ENCODE measurements around the gene PSTPIP1. TPM values are rescaled to one million over a fixed set of nuclear protein-coding genes. Genes with fewer than 3 reads are reported as not detected.

Gene PSTPIP1
- total RNA-seq, 1 experiment from 2014 or later = 1.2 TPM

DNA sequence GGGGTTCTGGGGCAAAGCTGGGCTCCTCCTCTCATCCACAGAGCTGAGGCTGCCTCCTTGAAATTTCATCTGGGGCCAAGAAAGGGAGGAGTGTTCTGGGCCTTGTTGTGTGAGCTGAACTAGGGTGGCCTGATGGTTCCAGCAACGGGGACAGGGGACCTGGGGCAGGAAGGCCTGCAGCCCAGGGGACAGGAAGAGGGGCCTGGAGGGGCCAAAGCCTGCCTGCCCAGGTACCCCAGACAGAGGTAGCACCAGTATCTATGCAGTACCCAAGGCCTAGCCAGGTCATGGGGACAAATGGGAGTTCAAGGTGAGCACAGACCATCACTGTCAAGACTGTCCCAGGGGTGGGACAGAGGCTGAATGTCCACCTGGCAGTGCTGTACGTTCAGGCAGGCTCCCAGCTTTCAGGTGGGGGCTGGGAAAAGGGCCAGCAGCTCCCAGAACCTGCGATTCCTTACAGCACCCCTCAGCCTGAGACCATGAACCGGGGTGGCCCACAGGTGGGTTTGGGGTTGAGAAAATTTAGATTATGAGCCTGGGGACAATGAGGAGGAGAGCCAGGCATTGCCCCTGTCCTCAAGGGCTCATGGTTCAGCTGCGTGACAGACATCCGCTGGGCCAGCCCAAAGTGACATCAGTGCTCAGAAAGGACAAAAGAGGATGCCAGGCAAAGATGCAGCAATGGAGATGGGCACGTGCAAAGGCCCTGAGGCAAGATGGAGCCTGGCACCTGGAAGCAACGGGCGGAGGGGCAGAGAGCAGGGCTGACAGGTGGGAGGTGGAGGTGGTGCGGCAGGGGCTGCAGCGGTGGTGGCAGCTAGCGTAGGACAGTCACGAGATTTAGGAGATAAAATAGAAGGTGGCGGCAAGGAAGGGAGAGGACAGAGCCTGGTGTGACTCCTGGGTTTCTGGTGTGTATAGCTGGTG lies 28.0 kb downstream of the PSTPIP1 start:
- TF ChIP-seq, protein P1, sequence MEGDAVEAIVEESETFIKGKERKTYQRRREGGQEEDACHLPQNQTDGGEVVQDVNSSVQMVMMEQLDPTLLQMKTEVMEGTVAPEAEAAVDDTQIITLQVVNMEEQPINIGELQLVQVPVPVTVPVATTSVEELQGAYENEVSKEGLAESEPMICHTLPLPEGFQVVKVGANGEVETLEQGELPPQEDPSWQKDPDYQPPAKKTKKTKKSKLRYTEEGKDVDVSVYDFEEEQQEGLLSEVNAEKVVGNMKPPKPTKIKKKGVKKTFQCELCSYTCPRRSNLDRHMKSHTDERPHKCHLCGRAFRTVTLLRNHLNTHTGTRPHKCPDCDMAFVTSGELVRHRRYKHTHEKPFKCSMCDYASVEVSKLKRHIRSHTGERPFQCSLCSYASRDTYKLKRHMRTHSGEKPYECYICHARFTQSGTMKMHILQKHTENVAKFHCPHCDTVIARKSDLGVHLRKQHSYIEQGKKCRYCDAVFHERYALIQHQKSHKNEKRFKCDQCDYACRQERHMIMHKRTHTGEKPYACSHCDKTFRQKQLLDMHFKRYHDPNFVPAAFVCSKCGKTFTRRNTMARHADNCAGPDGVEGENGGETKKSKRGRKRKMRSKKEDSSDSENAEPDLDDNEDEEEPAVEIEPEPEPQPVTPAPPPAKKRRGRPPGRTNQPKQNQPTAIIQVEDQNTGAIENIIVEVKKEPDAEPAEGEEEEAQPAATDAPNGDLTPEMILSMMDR (IDR thresholded peaks at IDR 0.05; ENCODE audit: unreplicated experiment) = no peak
- no peak overlapping the region for H3K27ac Mint-ChIP-seq (ENCODE audit: low read depth, unreplicated experiment)
- no TSS peak for BruUV-seq (replicated peaks)
- ChIA-PET CTCF (interaction anchor here (0.5 to 3.0 kb wide), 26 partner anchors 10 to 876 kb away, joined by 3 to 18 read pairs (median 3); no protein-coding TSS in a partner anchor), POLR2A (interaction anchor here (0.5 to 0.7 kb wide), 2 partner anchors 17 to 616 kb away, joined by 3 read pairs; no protein-coding TSS in a partner anchor)
- peaks cover 9% of the 10 kb centered on the region for H3K4me1 Mint-ChIP-seq (ENCODE audit: insufficient read depth, unreplicated experiment)
- no peak overlapping the region for H3K4me3 Mint-ChIP-seq (ENCODE audit: unreplicated experiment)
- H3K27me3 Mint-ChIP-seq (ENCODE audit: insufficient read depth, unreplicated experiment) = no peaks in the 10 kb centered on the region
- H3K36me3 Mint-ChIP-seq (ENCODE audit: insufficient read depth, unreplicated experiment) = no peaks in the 10 kb centered on the region
- intact Hi-C loops (cut with micrococcal nuclease) = loop anchor here (5.0 to 10.0 kb wide), 2 partner anchors 94 to 118 kb away; partner anchors contain the start of gene SCAPER
- H3K9me3 Mint-ChIP-seq (ENCODE audit: unreplicated experiment) = no peaks in the 10 kb centered on the region
- no peak for DNase-seq (ENCODE audit: unreplicated experiment)

DNA sequence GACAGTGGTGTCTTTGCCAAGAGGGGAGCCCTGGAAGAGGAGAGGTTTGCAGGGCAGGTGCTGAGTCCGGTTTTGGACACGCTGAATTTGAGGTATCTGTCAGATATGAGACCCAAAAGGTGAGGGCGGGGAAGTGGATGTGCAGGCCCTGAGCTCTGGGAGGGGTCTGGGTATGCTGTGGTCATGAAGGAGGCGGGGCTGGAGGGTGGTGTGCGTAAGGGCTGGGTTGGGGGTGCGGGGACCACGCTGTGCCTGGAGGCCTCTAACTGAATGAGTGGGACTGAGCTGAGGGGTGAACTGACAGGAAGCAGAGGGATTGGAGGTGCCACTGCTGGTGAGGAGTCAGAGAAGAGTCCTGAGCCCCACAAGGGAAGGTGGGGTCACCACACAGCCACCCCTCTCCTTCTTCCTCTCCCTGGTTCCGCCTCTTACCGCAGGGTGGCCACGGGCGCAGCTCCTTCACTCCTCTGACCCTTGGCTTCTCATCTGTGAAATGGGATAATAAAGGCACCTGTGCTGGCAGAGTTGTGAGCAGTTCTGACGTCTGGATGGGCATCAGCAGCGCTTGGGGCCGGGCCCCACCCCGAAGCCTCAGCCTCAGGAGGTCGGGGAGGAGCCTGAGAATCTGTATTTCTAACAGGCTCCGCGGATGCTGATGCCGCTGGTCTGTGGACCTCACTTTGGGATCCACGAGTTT lies 28.8 kb downstream of the PSTPIP1 start:
- intact Hi-C loops (cut with micrococcal nuclease) = loop anchor here (1.0 to 10.0 kb wide), 4 partner anchors 94 to 520 kb away; partner anchors contain the start of gene SCAPER
- H3K4me3 Mint-ChIP-seq (ENCODE audit: unreplicated experiment) = no peak overlapping the region
- ChIA-PET CTCF (interaction anchor here (0.6 to 3.0 kb wide), 20 partner anchors 8 to 628 kb away, joined by 3 to 18 read pairs (median 4); no protein-coding TSS in a partner anchor), POLR2A (interaction anchor here (0.5 to 0.7 kb wide), 2 partner anchors 115 to 615 kb away, joined by 3 read pairs; no protein-coding TSS in a partner anchor)
- DNase-seq (ENCODE audit: unreplicated experiment) = no peak
- H3K27ac Mint-ChIP-seq (ENCODE audit: low read depth, unreplicated experiment) = no peak overlapping the region
- TF ChIP-seq, protein P1 (IDR thresholded peaks at IDR 0.05; ENCODE audit: unreplicated experiment) = no peak
- H3K36me3 Mint-ChIP-seq (ENCODE audit: insufficient read depth, unreplicated experiment) = no peaks in the 10 kb centered on the region
- peaks cover 9% of the 10 kb centered on the region for H3K4me1 Mint-ChIP-seq (ENCODE audit: insufficient read depth, unreplicated experiment)
- H3K9me3 Mint-ChIP-seq (ENCODE audit: unreplicated experiment) = no peaks in the 10 kb centered on the region
- no TSS peak for BruUV-seq (replicated peaks)
- no peaks in the 10 kb centered on the region for H3K27me3 Mint-ChIP-seq (ENCODE audit: insufficient read depth, unreplicated experiment)

DNA sequence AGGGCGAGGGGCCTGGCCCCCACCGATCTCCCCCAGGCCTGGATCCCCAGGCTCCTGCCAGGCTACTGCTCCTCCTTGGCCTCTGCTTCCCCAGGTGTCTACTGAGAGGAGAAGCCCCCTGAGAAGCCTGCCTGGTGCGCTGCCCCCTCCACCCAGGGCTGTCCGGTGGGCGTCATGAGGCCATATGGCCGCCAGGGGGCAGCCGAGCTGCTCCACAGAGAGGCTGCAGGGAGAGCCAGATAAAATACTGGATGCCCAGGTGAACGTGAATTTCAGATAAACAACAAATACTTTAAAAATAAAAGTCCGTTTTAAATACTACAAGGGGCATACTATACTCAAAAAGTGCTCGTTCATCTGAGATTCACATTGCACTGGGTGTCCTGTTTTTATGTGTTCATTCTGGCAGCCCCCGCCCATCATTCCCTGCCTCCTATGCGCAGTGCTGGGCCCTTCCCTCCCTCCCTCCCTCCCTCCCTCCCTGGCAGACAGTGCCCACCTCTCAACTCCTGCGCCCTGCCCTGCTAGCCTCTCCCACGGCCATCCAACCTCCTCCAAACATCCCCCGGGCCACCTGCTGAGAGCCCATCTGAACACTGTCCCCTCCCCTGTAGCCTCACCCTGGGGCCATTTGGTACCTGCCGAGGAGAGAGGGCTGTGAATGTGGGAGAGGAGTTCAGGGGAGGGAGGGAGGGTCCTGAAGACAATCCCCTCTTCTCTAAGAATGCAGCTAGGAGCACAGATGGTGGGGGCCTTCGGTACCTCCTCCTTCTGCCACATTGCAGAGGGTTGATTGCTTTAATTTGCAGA lies 29.6 kb downstream of the PSTPIP1 start:
- CTCF ChIA-PET = interaction anchor here (0.6 to 3.0 kb wide), 11 partner anchors 7 to 911 kb away, joined by 3 to 18 read pairs (median 5); no protein-coding TSS in a partner anchor

More for the DNA sequence above, 29.6 kb downstream of the PSTPIP1 start:
- intact Hi-C loops (cut with micrococcal nuclease) = loop anchor here (1.0 to 10.0 kb wide), 4 partner anchors 93 to 519 kb away; partner anchors contain the start of gene SCAPER
- TF ChIP-seq, protein P1 (IDR thresholded peaks at IDR 0.05; ENCODE audit: unreplicated experiment) = peak; percentile 97
- Mint-ChIP-seq H3K36me3 (ENCODE audit: insufficient read depth, unreplicated experiment) (no peaks in the 10 kb centered on the region), H3K4me1 (ENCODE audit: insufficient read depth, unreplicated experiment) (peaks cover 9% of the 10 kb centered on the region), H3K9me3 (ENCODE audit: unreplicated experiment) (no peaks in the 10 kb centered on the region), H3K4me3 (ENCODE audit: unreplicated experiment) (no peak overlapping the region), H3K27me3 (ENCODE audit: insufficient read depth, unreplicated experiment) (no peaks in the 10 kb centered on the region), H3K27ac (ENCODE audit: low read depth, unreplicated experiment) (no peak overlapping the region)
- no TSS peak for BruUV-seq (replicated peaks)
- DNase-seq (ENCODE audit: unreplicated experiment) = peak; percentile 53
- POLR2A ChIA-PET = interaction anchor here (0.7 kb wide), 1 partner anchor 114 kb away, joined by 3 read pairs; no protein-coding TSS in a partner anchor
